GM21528 (cell line): ENCODE measurements around the gene AHDC1.
A peak's percentile ranks its signal among the peaks of the same experiment; 100 is the strongest.
"Not testable (repeated sequence)": the region's sequence is repeated elsewhere in the genome, so short reads cannot be mapped to it uniquely, and the experiment has no call there.

Experiments
- ATAC-seq: cut with Tn5 transposase; IDR thresholded peaks from one replicate; pipeline ENCODE4 v1.9.1; 2021; ENCODE audit warnings: mild to moderate bottlenecking, moderate library complexity; ENCODE audit not compliant: unreplicated experiment, low FRiP score

Gene AHDC1

DNA sequence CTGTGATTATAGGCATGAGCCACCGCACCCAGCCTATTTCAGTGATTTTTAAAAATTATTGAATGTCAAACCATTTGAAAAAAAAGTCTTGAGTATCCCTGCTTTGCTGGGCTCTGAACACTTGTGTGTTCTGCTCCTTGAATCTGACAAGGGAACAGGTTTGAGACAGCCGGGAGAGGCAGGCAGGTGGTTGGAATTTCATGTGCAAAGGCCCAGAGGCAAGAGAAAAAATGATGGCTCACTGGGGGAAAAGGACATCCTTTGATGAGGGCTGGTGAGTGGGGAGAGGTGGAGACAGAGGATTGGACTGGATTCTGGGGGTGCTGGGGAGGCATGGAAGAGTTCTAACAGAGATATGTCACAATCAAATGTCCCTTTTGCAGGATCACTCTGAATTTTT, 100.9 kb downstream of the AHDC1 start:
- ATAC-seq: no peak

DNA sequence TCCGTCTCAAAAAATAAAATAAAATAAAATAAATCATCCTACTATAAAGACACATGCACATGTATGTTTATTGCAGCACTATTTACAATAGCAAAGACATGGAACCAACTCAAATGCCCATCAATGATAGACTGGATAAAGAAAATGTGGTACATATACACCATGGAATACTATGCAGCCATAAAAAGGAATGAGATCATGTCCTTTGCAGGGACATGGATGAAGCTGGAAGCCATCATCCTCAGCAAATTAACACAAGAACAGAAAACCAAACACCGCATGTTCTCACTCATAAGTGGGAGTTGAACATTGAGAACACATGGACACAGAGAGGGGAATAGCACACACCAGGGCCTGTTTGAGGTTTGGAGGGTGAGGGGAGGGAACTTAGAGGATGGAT, 102.8 kb downstream of the AHDC1 start:
- ATAC-seq: not testable (repeated sequence)

GRCh38 chr1:27499142-27499541, 104.8 kb downstream of the AHDC1 start:
- ATAC-seq: no peak

DNA sequence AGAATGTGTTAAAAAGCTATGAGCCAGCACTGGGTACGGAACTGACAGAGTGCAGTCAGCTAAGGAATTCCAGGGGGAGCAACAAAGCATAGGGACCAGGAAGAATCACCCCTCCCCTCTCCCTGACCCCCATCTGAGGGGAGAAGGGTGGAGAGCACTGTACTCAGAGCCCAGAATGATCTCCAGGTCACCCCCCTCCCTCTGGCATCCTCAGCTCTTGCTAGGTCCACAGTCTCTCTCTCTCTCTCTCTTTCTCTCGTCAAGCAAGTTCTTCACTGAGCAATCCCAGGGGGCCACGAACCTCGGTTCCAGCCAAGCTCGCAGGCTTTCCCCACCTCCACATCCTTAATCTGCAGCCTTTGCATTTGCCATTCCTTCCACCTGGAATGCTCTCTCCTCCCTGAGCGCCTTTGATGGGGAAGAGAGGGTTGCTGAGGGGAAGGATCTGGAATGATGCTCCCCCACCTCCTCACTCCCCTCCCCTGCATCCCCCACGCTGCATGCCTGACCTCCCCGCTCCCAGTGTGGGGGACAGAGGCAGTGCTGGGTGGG, 107.3 kb downstream of the AHDC1 start:
- no peak for ATAC-seq

DNA sequence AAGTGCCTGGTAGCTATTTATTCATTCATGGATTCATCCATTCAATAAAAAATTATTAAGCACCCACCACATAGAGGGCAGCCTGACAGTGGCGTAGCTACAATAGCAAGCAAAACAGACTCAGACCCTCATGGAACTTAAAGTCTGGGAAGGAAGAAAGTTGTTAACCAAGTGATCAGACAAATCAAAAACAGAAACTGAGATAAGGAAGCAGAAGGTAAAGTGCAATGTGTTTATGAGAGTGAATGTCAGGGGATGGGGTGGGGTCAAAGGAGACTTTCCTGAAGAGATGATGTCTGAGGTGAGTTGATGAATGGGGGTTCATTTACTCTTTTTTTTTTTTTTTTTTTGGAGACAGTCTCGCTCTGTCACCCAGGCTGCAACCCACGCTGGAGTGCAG, 111.1 kb downstream of the AHDC1 start:
- no peak for ATAC-seq

DNA sequence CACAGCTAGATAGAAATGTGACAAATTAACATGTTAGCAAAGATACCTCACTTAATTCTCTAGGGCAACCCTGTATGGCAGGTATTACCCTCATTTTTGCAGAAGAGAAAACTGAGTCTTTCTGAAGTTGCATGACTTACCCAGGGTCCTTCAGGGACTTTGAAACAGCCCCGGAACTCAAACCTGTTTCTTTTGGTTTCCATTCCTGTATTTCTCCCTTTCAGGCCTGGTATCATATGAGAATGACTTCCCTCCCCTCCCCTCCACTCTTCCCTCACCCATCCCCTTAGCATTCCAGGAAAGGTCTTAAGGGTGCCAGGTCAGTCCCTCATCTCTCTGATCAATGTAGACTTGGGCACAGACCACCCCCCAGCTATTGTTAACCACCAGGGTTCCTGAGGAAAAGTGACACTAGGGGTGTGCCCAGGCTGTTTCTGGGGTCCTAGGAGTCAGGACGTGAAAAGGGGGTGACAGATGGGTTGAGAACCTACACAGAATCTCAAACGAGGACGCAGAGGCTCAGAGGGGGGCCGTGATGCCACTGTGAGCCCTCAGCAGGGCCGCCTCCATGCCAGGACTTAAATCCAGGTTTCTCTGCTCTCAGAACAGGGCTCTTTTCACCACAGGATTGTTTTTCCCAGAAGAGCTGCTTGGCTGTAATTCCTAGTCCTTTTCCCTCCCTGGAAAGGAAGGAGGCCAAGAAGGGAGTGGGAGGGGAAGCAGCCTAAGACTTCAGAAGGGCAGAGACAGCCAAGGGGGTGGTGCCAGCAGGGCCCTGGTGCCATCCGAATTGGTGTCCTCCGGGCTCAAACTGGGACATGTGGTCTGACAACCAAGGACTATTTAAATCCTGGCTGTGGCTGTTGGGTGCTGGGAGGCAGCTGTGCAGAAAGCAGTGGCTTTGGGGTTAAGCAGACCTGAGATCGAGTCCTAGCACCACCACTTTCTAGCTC, 111.9 kb downstream of the AHDC1 start:
- no peak for ATAC-seq

- ATAC-seq: peak; percentile 84
Observed at GRCh38 chr1:27489973-27490741, 113.8 kb downstream of the AHDC1 start, which contains the start of gene WASF2. Gene WASF2 (minus strand): TSS chr1:27490167. CDS start chr1:27428890, 61,277 bp downstream.

GRCh38 chr1:27489501-27489972, 114.4 kb downstream of the AHDC1 start:
- peak; percentile 35 for ATAC-seq

DNA sequence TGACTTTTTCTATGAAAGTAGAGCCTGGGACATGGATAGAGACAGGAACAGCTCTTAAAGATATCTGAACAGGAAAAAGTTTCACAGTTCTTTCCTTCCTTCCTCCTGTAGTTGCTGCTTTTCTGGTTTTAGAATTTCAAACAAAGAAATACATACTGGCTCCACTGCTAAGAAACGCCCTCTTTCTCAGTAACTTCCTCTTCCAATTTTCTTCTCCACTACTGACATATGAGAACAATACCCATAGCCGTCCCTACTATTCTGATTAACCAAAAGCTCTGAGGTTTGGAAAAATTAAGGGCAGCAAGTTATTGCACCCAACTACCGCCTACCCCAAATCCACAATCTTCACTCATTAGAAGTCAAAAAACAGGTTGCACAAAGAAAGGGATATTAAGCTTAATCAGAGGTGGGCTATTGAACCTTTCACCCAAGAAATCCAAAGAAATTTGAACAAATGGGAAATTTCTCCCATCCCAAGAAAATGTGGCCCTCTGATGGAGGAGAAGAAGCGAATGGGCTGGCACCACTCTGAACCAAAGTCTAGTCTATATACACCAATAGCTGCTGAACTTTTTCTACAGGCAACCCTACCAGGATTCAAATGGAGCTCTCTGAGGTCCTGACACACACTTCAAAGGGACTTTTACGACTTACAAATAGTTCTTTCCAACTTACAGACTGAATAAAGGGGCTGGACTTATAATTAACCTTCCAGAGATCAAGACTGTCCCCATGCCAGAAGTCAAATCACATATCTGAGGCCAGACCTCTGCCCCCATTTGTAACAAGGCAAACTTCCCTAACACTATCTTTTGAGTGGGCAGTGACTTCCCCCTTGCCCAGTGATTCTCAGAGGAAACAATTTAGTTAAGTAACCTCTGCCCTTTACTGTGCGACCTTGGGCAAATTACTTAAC, 115.7 kb downstream of the AHDC1 start:
- ATAC-seq: no peak

- no peak for ATAC-seq
Observed at GRCh38 chr1:27485363-27485762, 118.6 kb downstream of the AHDC1 start.
